Measurements from ENCODE around the gene NR6A1.

DNA sequence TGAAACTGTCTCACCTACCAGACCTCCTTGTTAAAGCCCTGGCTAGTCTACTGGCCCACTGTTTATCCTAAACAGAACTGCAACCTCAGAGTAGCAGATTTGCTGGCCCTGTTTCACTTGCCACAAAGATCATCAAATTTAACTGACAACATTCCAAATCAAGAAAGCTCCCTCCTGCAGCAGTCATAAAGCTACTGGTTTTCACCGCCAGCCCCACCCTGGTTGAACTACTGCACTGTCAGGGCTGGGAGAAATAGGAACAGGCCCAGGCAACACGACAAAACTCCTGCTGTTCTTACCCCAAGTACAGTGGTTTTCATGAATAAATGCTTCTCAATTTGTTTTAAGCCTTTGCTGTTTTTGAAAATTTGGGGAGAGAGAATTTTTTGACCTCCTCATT is 63.0 kb downstream of the NR6A1 start:
- TF ChIP-seq, protein P1, sequence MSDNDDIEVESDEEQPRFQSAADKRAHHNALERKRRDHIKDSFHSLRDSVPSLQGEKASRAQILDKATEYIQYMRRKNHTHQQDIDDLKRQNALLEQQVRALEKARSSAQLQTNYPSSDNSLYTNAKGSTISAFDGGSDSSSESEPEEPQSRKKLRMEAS (CRISPR knock-in tag; IDR thresholded peaks at IDR 0.05), result no peak
- no peak for TF ChIP-seq KAT7 (CRISPR knock-in tag; IDR thresholded peaks at IDR 0.05; ENCODE audit: borderline replicate concordance)
- TF ChIP-seq SMAD3 (CRISPR knock-in tag; IDR thresholded peaks at IDR 0.05; ENCODE audit: borderline replicate concordance), result no peak
- no peak for TF ChIP-seq ZNF416 (CRISPR knock-in tag; IDR thresholded peaks at IDR 0.05)
- TF ChIP-seq, protein P2, sequence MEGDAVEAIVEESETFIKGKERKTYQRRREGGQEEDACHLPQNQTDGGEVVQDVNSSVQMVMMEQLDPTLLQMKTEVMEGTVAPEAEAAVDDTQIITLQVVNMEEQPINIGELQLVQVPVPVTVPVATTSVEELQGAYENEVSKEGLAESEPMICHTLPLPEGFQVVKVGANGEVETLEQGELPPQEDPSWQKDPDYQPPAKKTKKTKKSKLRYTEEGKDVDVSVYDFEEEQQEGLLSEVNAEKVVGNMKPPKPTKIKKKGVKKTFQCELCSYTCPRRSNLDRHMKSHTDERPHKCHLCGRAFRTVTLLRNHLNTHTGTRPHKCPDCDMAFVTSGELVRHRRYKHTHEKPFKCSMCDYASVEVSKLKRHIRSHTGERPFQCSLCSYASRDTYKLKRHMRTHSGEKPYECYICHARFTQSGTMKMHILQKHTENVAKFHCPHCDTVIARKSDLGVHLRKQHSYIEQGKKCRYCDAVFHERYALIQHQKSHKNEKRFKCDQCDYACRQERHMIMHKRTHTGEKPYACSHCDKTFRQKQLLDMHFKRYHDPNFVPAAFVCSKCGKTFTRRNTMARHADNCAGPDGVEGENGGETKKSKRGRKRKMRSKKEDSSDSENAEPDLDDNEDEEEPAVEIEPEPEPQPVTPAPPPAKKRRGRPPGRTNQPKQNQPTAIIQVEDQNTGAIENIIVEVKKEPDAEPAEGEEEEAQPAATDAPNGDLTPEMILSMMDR (IDR thresholded peaks at IDR 0.05), result no peak
- TF ChIP-seq, protein P3, sequence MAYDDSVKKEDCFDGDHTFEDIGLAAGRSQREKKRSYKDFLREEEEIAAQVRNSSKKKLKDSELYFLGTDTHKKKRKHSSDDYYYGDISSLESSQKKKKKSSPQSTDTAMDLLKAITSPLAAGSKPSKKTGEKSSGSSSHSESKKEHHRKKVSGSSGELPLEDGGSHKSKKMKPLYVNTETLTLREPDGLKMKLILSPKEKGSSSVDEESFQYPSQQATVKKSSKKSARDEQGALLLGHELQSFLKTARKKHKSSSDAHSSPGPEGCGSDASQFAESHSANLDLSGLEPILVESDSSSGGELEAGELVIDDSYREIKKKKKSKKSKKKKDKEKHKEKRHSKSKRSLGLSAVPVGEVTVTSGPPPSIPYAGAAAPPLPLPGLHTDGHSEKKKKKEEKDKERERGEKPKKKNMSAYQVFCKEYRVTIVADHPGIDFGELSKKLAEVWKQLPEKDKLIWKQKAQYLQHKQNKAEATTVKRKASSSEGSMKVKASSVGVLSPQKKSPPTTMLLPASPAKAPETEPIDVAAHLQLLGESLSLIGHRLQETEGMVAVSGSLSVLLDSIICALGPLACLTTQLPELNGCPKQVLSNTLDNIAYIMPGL (CRISPR knock-in tag; IDR thresholded peaks at IDR 0.05), result no peak
- TF ChIP-seq, protein P4, sequence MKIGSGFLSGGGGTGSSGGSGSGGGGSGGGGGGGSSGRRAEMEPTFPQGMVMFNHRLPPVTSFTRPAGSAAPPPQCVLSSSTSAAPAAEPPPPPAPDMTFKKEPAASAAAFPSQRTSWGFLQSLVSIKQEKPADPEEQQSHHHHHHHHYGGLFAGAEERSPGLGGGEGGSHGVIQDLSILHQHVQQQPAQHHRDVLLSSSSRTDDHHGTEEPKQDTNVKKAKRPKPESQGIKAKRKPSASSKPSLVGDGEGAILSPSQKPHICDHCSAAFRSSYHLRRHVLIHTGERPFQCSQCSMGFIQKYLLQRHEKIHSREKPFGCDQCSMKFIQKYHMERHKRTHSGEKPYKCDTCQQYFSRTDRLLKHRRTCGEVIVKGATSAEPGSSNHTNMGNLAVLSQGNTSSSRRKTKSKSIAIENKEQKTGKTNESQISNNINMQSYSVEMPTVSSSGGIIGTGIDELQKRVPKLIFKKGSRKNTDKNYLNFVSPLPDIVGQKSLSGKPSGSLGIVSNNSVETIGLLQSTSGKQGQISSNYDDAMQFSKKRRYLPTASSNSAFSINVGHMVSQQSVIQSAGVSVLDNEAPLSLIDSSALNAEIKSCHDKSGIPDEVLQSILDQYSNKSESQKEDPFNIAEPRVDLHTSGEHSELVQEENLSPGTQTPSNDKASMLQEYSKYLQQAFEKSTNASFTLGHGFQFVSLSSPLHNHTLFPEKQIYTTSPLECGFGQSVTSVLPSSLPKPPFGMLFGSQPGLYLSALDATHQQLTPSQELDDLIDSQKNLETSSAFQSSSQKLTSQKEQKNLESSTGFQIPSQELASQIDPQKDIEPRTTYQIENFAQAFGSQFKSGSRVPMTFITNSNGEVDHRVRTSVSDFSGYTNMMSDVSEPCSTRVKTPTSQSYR (CRISPR knock-in tag; IDR thresholded peaks at IDR 0.05), result no peak
- TF ChIP-seq, protein P5, sequence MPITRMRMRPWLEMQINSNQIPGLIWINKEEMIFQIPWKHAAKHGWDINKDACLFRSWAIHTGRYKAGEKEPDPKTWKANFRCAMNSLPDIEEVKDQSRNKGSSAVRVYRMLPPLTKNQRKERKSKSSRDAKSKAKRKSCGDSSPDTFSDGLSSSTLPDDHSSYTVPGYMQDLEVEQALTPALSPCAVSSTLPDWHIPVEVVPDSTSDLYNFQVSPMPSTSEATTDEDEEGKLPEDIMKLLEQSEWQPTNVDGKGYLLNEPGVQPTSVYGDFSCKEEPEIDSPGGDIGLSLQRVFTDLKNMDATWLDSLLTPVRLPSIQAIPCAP (CRISPR knock-in tag; IDR thresholded peaks at IDR 0.05), result no peak

Data from WTC11 (cell line).